Measurements from ENCODE around the gene PALS1.

Gene PALS1

GRCh38 chr14:67241411-67242167 is at the start of gene PALS1:
Gene PALS1, plus strand, starts transcription at chr14:67241435. Its CDS starts 37,736 bp downstream, at chr14:67279171.
- peak within 1 kb of the TSS; percentile 76 for H3K4me3 ChIP-seq (ENCODE audit: low read depth, low read length)
- in situ Hi-C loops (cut with HindIII; ENCODE audit: low sequenced_read_pairs): no loop called here
- no peak for TF ChIP-seq CTCF (IDR thresholded peaks at IDR 0.05; ENCODE audit: low read depth, low read length)
- DNase-seq (ENCODE audit: low read depth, low spot score): peak; percentile 85

- in situ Hi-C loops (cut with HindIII; ENCODE audit: low sequenced_read_pairs): no loop called here
- DNase-seq (ENCODE audit: low read depth, low spot score): peak; percentile 43
- no peak for TF ChIP-seq CTCF (IDR thresholded peaks at IDR 0.05; ENCODE audit: low read depth, low read length)
- H3K4me3 ChIP-seq (ENCODE audit: low read depth, low read length): no peak overlapping the region
These were observed 49.4 kb upstream of the PALS1 start for GRCh38 chr14:67191768-67192290.

- DNase-seq (ENCODE audit: low read depth, low spot score): no peak
- no peak for TF ChIP-seq CTCF (IDR thresholded peaks at IDR 0.05; ENCODE audit: low read depth, low read length)
- in situ Hi-C loops (cut with HindIII; ENCODE audit: low sequenced_read_pairs): no loop called here
These were observed 48.9 kb upstream of the PALS1 start for GRCh38 chr14:67192366-67192765.

GRCh38 chr14:67195279-67195678 is 46.0 kb upstream of the PALS1 start:
- TF ChIP-seq CTCF (IDR thresholded peaks at IDR 0.05; ENCODE audit: low read depth, low read length): no peak
- in situ Hi-C loops (cut with HindIII; ENCODE audit: low sequenced_read_pairs): no loop called here
- no peak for DNase-seq (ENCODE audit: low read depth, low spot score)
- no peak overlapping the region for H3K4me3 ChIP-seq (ENCODE audit: low read depth, low read length)

More at GRCh38 chr14:67192366-67192765, 48.9 kb upstream of the PALS1 start:
- no peak overlapping the region for H3K4me3 ChIP-seq (ENCODE audit: low read depth, low read length)

GRCh38 chr14:67199016-67199415 is 42.2 kb upstream of the PALS1 start:
- no peak for DNase-seq (ENCODE audit: low read depth, low spot score)
- no peak overlapping the region for H3K4me3 ChIP-seq (ENCODE audit: low read depth, low read length)
- no peak for TF ChIP-seq CTCF (IDR thresholded peaks at IDR 0.05; ENCODE audit: low read depth, low read length)
- in situ Hi-C loops (cut with HindIII; ENCODE audit: low sequenced_read_pairs): no loop called here

GRCh38 chr14:67207810-67208209 is 33.4 kb upstream of the PALS1 start:
- in situ Hi-C loops (cut with HindIII; ENCODE audit: low sequenced_read_pairs): no loop called here
- no peak overlapping the region for H3K4me3 ChIP-seq (ENCODE audit: low read depth, low read length)
- TF ChIP-seq CTCF (IDR thresholded peaks at IDR 0.05; ENCODE audit: low read depth, low read length): no peak
- DNase-seq (ENCODE audit: low read depth, low spot score): no peak
